Measurements from ENCODE around the gene GRK5.

- TF ChIP-seq GATA3 (IDR thresholded peaks at IDR 0.05; ENCODE audit: low read depth, low read length): no peak
- TF ChIP-seq GATA2 (IDR thresholded peaks at IDR 0.05; ENCODE audit: low read depth, low read length): no peak
Observed at GRCh38 chr10:119348106-119348505, 140.7 kb downstream of the GRK5 start.

Data from SH-SY5Y (cell line).